Ishikawa (cell line): ENCODE measurements around the gene CPEB4.

Experiments used
- CEBPB ChIP-seq: IDR thresholded peaks from 2 replicates; pipeline ENCODE4 v1.6.1; 2012
- CREB1 ChIP-seq: IDR thresholded peaks from 2 replicates; pipeline ENCODE4 v1.6.1; 2012; ENCODE audit warnings: low read depth
- EP300 ChIP-seq: IDR thresholded peaks from 2 replicates; pipeline ENCODE4 v1.6.1; 2012; ENCODE audit warnings: borderline replicate concordance
- FOXM1 ChIP-seq: IDR thresholded peaks from 2 replicates; pipeline ENCODE4 v1.6.1; 2012; ENCODE audit warnings: low read depth, borderline replicate concordance
- MAX ChIP-seq: IDR thresholded peaks from 2 replicates; pipeline ENCODE4 v1.6.1; 2012
- NFIC ChIP-seq: IDR thresholded peaks from 2 replicates; pipeline ENCODE4 v1.6.1; 2012
- RAD21 ChIP-seq: IDR thresholded peaks from 2 replicates; pipeline ENCODE4 v1.6.1; 2012; ENCODE audit warnings: low read depth
- REST ChIP-seq: IDR thresholded peaks from 2 replicates; pipeline ENCODE4 v1.6.1; 2012; ENCODE audit warnings: low read depth, mild to moderate bottlenecking
- TAF1 ChIP-seq: IDR thresholded peaks from 2 replicates; pipeline ENCODE4 v1.6.1; 2012; ENCODE audit warnings: low read depth, mild to moderate bottlenecking
- TCF12 ChIP-seq: IDR thresholded peaks from 2 replicates; pipeline ENCODE4 v1.6.1; 2012; ENCODE audit warnings: low read depth
- TEAD4 ChIP-seq: IDR thresholded peaks from 2 replicates; pipeline ENCODE4 v1.6.1; 2012
- USF1 ChIP-seq: IDR thresholded peaks from 2 replicates; pipeline ENCODE4 v1.6.1; 2012
- YY1 ChIP-seq: IDR thresholded peaks from 2 replicates; pipeline ENCODE4 v1.6.1; 2012; ENCODE audit warnings: low read depth

GRCh38 chr5:173875189-173875588, 13.0 kb upstream of the CPEB4 start:
- TF ChIP-seq RAD21 (no peak), REST (no peak), MAX (no peak), CEBPB (no peak), TAF1 (no peak), USF1 (no peak), EP300 (no peak), YY1 (no peak), NFIC (no peak), TEAD4 (no peak), TCF12 (no peak), FOXM1 (no peak), CREB1 (no peak)
